ENCODE data around the gene ITGBL1. TPM values are rescaled to one million over a fixed set of nuclear protein-coding genes. Genes with fewer than 3 reads are reported as not detected.

The ITGBL1 gene
- total and polyA plus RNA-seq, 2 donors (not counting 3 experiments of a cell fraction or from before 2014, with no cell fraction given): 4.6 to 8.8 TPM

DNA sequence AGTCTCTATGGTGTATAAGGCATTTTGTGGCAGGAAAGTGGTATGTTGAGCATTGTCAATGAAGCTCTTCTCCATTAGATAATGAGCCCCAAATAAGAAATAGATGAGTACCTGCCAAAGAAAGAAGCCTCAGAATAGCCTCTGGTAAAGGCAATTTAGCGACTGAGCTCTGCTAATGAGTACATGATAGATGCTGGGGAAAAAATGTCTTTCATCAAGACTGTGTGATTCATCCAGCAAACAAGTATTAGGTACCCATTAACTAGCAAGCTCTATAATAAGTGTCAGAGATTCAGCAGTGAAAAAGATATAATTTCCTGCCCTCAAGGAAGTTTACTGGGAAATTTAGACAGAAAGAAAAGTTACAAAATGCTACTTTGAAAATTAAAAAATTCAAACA, 294.6 kb downstream of the ITGBL1 start:
- BruUV-seq (replicated peaks): no TSS peak
- FAIRE-seq: no peak
- dilution Hi-C loops (cut with MboI; ENCODE audit: extremely low pct_ligation_motif_present, low sequenced_read_pairs): no loop called here

DNA sequence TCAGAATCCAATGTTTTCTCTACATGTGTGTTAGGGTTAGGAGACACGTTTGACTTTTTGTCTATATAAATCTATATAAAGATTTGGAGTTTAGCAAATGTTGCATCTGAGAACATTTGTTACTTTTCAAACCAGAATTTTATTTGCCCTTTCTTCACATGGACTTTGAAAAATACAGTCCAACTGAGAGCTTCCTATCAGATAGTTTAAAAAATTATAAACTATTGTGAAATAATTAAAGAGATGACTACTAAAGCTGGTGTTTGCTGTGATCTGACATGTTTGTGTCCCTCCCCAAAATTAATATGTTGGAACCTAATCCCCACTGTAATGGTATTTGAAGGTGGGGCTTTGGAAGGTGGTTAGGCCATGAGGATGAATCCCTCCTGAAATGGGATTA, 297.1 kb downstream of the ITGBL1 start:
- no peaks in the 10 kb centered on the region for H3K36me3 ChIP-seq (ENCODE audit: control insufficient read depth in 2 of 2, extremely low read depth in 1 of 2, insufficient read depth in 2 of 2, low read length in 2 of 2)
- no peaks in the 10 kb centered on the region for H3K79me2 ChIP-seq (ENCODE audit: control insufficient read depth, insufficient read depth, low read length)
- H4K20me1 ChIP-seq (replicated peaks; ENCODE audit: control insufficient read depth, extremely low read depth, insufficient read depth, low read length): no peaks in the 10 kb centered on the region
- FAIRE-seq (no peak), DNase-seq (ENCODE audit: low read depth, low spot score) (no peak)
- H3K9ac ChIP-seq (replicated peaks; ENCODE audit: extremely low read depth, insufficient read depth, low read length): no peak overlapping the region
- H3K9me3 ChIP-seq (replicated peaks; ENCODE audit: control insufficient read depth, insufficient read depth, low read length): no peaks in the 10 kb centered on the region
- ChIA-PET POLR2A (no interaction called here), CTCF (no interaction called here)
- H2AFZ ChIP-seq (ENCODE audit: low read depth, low read length): no peak overlapping the region
- H3K4me1 ChIP-seq (ENCODE audit: control insufficient read depth, extremely low read depth, insufficient read depth, low read length): peaks cover 6% of the 10 kb centered on the region
- H3K4me3 ChIP-seq (replicated peaks in 1 of 3; ENCODE audit: insufficient read depth in 1 of 3, low read depth in 1 of 3, low read length in 3 of 3): no peak overlapping the region
- H3K27ac ChIP-seq (ENCODE audit: insufficient read depth, low read depth, low read length): no peak overlapping the region
- no peaks in the 10 kb centered on the region for H3K27me3 ChIP-seq (ENCODE audit: control insufficient read depth in 2 of 2, insufficient read depth in 2 of 2, low read length in 2 of 2)
- no peaks in the 10 kb centered on the region for H3K9me1 ChIP-seq (replicated peaks; ENCODE audit: control insufficient read depth, extremely low read depth, insufficient read depth, low read length)
- dilution Hi-C loops (cut with MboI; ENCODE audit: extremely low pct_ligation_motif_present, low sequenced_read_pairs) (no loop called here), intact Hi-C loops (cut with micrococcal nuclease) (no loop called here)
- TF ChIP-seq, protein P1, sequence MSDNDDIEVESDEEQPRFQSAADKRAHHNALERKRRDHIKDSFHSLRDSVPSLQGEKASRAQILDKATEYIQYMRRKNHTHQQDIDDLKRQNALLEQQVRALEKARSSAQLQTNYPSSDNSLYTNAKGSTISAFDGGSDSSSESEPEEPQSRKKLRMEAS (IDR thresholded peaks at IDR 0.05; ENCODE audit: insufficient read depth, insufficient read length): no peak
- TF ChIP-seq EZH2 (IDR thresholded peaks at IDR 0.05; ENCODE audit: borderline replicate concordance, low read depth, low read length, severe bottlenecking): no peak
- TF ChIP-seq GATA2 (IDR thresholded peaks at IDR 0.05; ENCODE audit: insufficient read depth, insufficient read length, low read depth, low read length): no peak
- TF ChIP-seq MYC (IDR thresholded peaks at IDR 0.05; ENCODE audit: low read depth, low read length): no peak
- TF ChIP-seq POLR2A (IDR thresholded peaks at IDR 0.05; ENCODE audit: low read depth, low read length): no peak
- no peak for TF ChIP-seq POLR2AphosphoS5 (IDR thresholded peaks at IDR 0.05; ENCODE audit: insufficient read depth, low read depth, low read length)
- no peak for TF ChIP-seq FOS (IDR thresholded peaks at IDR 0.05; ENCODE audit: borderline replicate concordance, insufficient read depth, low read length)
- TF ChIP-seq, protein P2, sequence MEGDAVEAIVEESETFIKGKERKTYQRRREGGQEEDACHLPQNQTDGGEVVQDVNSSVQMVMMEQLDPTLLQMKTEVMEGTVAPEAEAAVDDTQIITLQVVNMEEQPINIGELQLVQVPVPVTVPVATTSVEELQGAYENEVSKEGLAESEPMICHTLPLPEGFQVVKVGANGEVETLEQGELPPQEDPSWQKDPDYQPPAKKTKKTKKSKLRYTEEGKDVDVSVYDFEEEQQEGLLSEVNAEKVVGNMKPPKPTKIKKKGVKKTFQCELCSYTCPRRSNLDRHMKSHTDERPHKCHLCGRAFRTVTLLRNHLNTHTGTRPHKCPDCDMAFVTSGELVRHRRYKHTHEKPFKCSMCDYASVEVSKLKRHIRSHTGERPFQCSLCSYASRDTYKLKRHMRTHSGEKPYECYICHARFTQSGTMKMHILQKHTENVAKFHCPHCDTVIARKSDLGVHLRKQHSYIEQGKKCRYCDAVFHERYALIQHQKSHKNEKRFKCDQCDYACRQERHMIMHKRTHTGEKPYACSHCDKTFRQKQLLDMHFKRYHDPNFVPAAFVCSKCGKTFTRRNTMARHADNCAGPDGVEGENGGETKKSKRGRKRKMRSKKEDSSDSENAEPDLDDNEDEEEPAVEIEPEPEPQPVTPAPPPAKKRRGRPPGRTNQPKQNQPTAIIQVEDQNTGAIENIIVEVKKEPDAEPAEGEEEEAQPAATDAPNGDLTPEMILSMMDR (IDR thresholded peaks at IDR 0.05; ENCODE audit: extremely low read depth in 1 of 2, insufficient read depth in 1 of 2, low read depth in 1 of 2, low read length in 2 of 2): no peak
- no peak for TF ChIP-seq JUN (IDR thresholded peaks at IDR 0.05; ENCODE audit: borderline replicate concordance, insufficient read depth, insufficient read length, low read depth)
- H3K4me2 ChIP-seq (ENCODE audit: insufficient read depth, low read length): no peak overlapping the region
- no TSS peak for BruUV-seq (replicated peaks)

More for the DNA sequence above, 294.6 kb downstream of the ITGBL1 start:
- Histone ChIP-seq H2AFZ (ENCODE audit: low read depth, low read length) (no peak overlapping the region), H3K79me2 (ENCODE audit: control insufficient read depth, insufficient read depth, low read length) (no peaks in the 10 kb centered on the region), H3K9ac (replicated peaks; ENCODE audit: extremely low read depth, insufficient read depth, low read length) (no peak overlapping the region), H3K27me3 (ENCODE audit: control insufficient read depth in 2 of 2, insufficient read depth in 2 of 2, low read length in 2 of 2) (no peaks in the 10 kb centered on the region), H3K4me2 (ENCODE audit: insufficient read depth, low read length) (no peak overlapping the region), H3K4me1 (ENCODE audit: control insufficient read depth, extremely low read depth, insufficient read depth, low read length) (peaks cover 6% of the 10 kb centered on the region), H3K9me3 (replicated peaks; ENCODE audit: control insufficient read depth, insufficient read depth, low read length) (no peaks in the 10 kb centered on the region), H3K27ac (ENCODE audit: insufficient read depth, low read depth, low read length) (no peak overlapping the region), H3K4me3 (replicated peaks in 1 of 3; ENCODE audit: insufficient read depth in 1 of 3, low read depth in 1 of 3, low read length in 3 of 3) (no peak overlapping the region), H3K9me1 (replicated peaks; ENCODE audit: control insufficient read depth, extremely low read depth, insufficient read depth, low read length) (no peaks in the 10 kb centered on the region), H3K36me3 (ENCODE audit: control insufficient read depth in 2 of 2, extremely low read depth in 1 of 2, insufficient read depth in 2 of 2, low read length in 2 of 2) (no peaks in the 10 kb centered on the region), H4K20me1 (replicated peaks; ENCODE audit: control insufficient read depth, extremely low read depth, insufficient read depth, low read length) (no peaks in the 10 kb centered on the region)
- POLR2A ChIA-PET: no interaction called here
- TF ChIP-seq JUN (IDR thresholded peaks at IDR 0.05; ENCODE audit: borderline replicate concordance, insufficient read depth, insufficient read length, low read depth) (no peak), POLR2AphosphoS5 (IDR thresholded peaks at IDR 0.05; ENCODE audit: insufficient read depth, low read depth, low read length) (no peak), MYC (IDR thresholded peaks at IDR 0.05; ENCODE audit: low read depth, low read length) (no peak), GATA2 (IDR thresholded peaks at IDR 0.05; ENCODE audit: insufficient read depth, insufficient read length, low read depth, low read length) (no peak), EZH2 (IDR thresholded peaks at IDR 0.05; ENCODE audit: borderline replicate concordance, low read depth, low read length, severe bottlenecking) (no peak), FOS (IDR thresholded peaks at IDR 0.05; ENCODE audit: borderline replicate concordance, insufficient read depth, low read length) (no peak)
- TF ChIP-seq, protein P1 (IDR thresholded peaks at IDR 0.05; ENCODE audit: insufficient read depth, insufficient read length): no peak
- no peak for DNase-seq (ENCODE audit: low read depth, low spot score)
- CTCF ChIA-PET: interaction anchor here (1.0 kb wide), 1 partner anchor 10 kb away, joined by 5 read pairs; no protein-coding TSS in a partner anchor
- intact Hi-C loops (cut with micrococcal nuclease): no loop called here

All from endothelial cell of umbilical vein (primary cell).